HepG2 (cell line): ENCODE results near the gene TNNI3K. TPM values are rescaled to one million over a fixed set of nuclear protein-coding genes. Genes with fewer than 3 reads are reported as not detected.

ENCODE experiments used
- ATAC-seq: fragments of 200-7000 bp; cut with Tn5 transposase; 3 replicates; pipeline ENCODE4 v1.9.1; 2020; ENCODE audit warnings: mild to moderate bottlenecking, moderate library complexity
- BruUV-seq: library from RNA; stranded (reverse); fragments of 400-500 nt; replicated peaks from 2 replicates; lab custom pipeline; 2021; lab: Mats Ljungman, UMichigan
- CTCF ChIA-PET: fragments of 300-600 bp; formaldehyde crosslinking; extraction: SDS; loops from one replicate; lab custom pipeline; 2021; ENCODE audit warnings: low total read pairs, inconsistent platforms, low intra/inter-chr PET ratio; lab: Yijun Ruan, JAX
- POLR2A ChIA-PET: fragments of 350-600 bp; sonication (Branson Sonifier 250); formaldehyde crosslinking; loops from one replicate; lab custom pipeline; 2020; ENCODE audit warnings: antibody characterized with exemption, inconsistent platforms; lab: Yijun Ruan, JAX
- DNase-seq: peaks from one replicate; pipeline ENCODE4 v3.0.0-alpha.2; 2015; ENCODE audit warnings: low spot score
- FAIRE-seq: peaks from 3 replicates; lab custom pipeline; 2011; peaks lifted over from hg19 to GRCh38; lab: Jason Lieb, UNC
- H2AFZ ChIP-seq: one replicate; pipeline ENCODE4 v1.6.1; 2011; ENCODE audit warnings: low read length, inconsistent platforms
- H3K27ac ChIP-seq: fragments of 300-600 bp; 3 replicates; pipeline ENCODE4 v1.8.0; 2011; ENCODE audit warnings: mixed run types, mild to moderate bottlenecking, mixed read lengths, low read length, inconsistent platforms; ENCODE audit not compliant: insufficient read depth; ENCODE audit errors: extremely low read length
- H3K27me3 ChIP-seq, 2 experiments: fragments of 200-600 bp in 1 of 2; 2 replicates in 1 of 2; 3 replicates in 1 of 2; pipeline versions ENCODE4 v1.6.0 to v1.8.0; 2011; ENCODE audit warnings: low read length in 2 of 2, mild to moderate bottlenecking in 2 of 2, moderate library complexity in 2 of 2, inconsistent platforms in 1 of 2; ENCODE audit not compliant: insufficient read depth in 2 of 2, control insufficient read depth in 1 of 2
- H3K36me3 ChIP-seq, 2 experiments: fragments of 200-600 bp in 1 of 2; replicated peaks in 1 of 2; 2 replicates in 1 of 2; 3 replicates in 1 of 2; pipeline versions ENCODE4 v1.5.1 to v1.8.0; 2011; ENCODE audit warnings: low read length in 2 of 2, inconsistent platforms in 1 of 2; ENCODE audit not compliant: insufficient read depth in 2 of 2, control insufficient read depth in 1 of 2
- H3K4me1 ChIP-seq: 2 replicates; pipeline ENCODE4 v1.5.1; 2012; ENCODE audit warnings: low read length, inconsistent platforms; ENCODE audit not compliant: insufficient read depth
- H3K4me2 ChIP-seq: 2 replicates; pipeline ENCODE4 v1.6.0; 2011; ENCODE audit warnings: low read depth, low read length, inconsistent platforms
- H3K4me3 ChIP-seq, 3 experiments: fragments of 200-600 bp in 1 of 3; sonication (generic), shearing (Covaris generic) in 1 of 3; replicated peaks in 1 of 3; 2 replicates each; pipeline ENCODE4 v1.5.1; 2011 to 2016; ENCODE audit warnings: low read length in 3 of 3, inconsistent platforms in 2 of 3, low read depth in 2 of 3, mild to moderate bottlenecking in 2 of 3, control low read depth in 1 of 3, mixed read lengths in 1 of 3; ENCODE audit not compliant: insufficient read depth in 1 of 3
- H3K79me2 ChIP-seq: one replicate; pipeline ENCODE4 v1.6.1; 2011; ENCODE audit warnings: low read length, inconsistent platforms; ENCODE audit not compliant: insufficient read depth
- H3K9ac ChIP-seq: 2 replicates; pipeline ENCODE4 v1.6.0; 2011; ENCODE audit warnings: mild to moderate bottlenecking, low read depth, low read length, inconsistent platforms; ENCODE audit not compliant: insufficient read depth
- H3K9me3 ChIP-seq: 2 replicates; pipeline ENCODE4 v1.5.1; 2012; ENCODE audit warnings: mild to moderate bottlenecking, low read length
- H4K20me1 ChIP-seq: 2 replicates; pipeline ENCODE4 v1.6.0; 2011; ENCODE audit warnings: inconsistent platforms, mild to moderate bottlenecking, low read length, moderate library complexity; ENCODE audit not compliant: insufficient read depth
- ARID2 ChIP-seq: sonication (generic); formaldehyde crosslinking; IDR thresholded peaks from 2 replicates; pipeline ENCODE4 v1.8.1; 2022; ENCODE audit warnings: mild to moderate bottlenecking, missing genetic modification reagents, borderline replicate concordance
- CHD2 ChIP-seq: IDR thresholded peaks from 2 replicates; pipeline ENCODE4 v1.6.1; 2011; ENCODE audit warnings: low read depth, low read length, improper control_type of control experiment
- HES4 ChIP-seq: sonication (generic); formaldehyde crosslinking; IDR thresholded peaks from 2 replicates; pipeline ENCODE4 v1.9.0; 2021; ENCODE audit warnings: mild to moderate bottlenecking, missing genetic modification reagents, borderline replicate concordance
- LBX2 ChIP-seq: sonication (generic); formaldehyde crosslinking; IDR thresholded peaks from 2 replicates; pipeline ENCODE4 v1.5.0; 2020; ENCODE audit warnings: missing genetic modification reagents, mild to moderate bottlenecking, borderline replicate concordance
- MAX ChIP-seq: IDR thresholded peaks from 2 replicates; pipeline ENCODE4 v1.6.1; 2012; ENCODE audit warnings: inconsistent platforms
- MIER2 ChIP-seq: IDR thresholded peaks from 2 replicates; pipeline ENCODE4 v1.6.1; 2016; ENCODE audit warnings: missing biosample characterization, missing genetic modification reagents
- MTERF4 ChIP-seq: sonication (generic); formaldehyde crosslinking; IDR thresholded peaks from 2 replicates; pipeline ENCODE4 v1.8.0; 2023; ENCODE audit warnings: mild to moderate bottlenecking, missing genetic modification reagents
- NR3C1 ChIP-seq: sonication (generic); formaldehyde crosslinking; IDR thresholded peaks from 2 replicates; pipeline ENCODE4 v1.4.0; 2020; ENCODE audit warnings: missing genetic modification reagents
- SP2 ChIP-seq: sonication (generic); formaldehyde crosslinking; IDR thresholded peaks from 2 replicates; pipeline ENCODE4 v1.5.1; 2020; ENCODE audit warnings: mild to moderate bottlenecking, missing genetic modification reagents
- SYNCRIP ChIP-seq: fragments of 200-400 bp; formaldehyde crosslinking; IDR thresholded peaks from 2 replicates; pipeline ENCODE4 v1.6.1; 2018; ENCODE audit warnings: mild to moderate bottlenecking, low read depth, low read length; ENCODE audit not compliant: insufficient read depth
- ZBTB14 ChIP-seq: sonication (generic); formaldehyde crosslinking; IDR thresholded peaks from 2 replicates; pipeline ENCODE4 v1.4.0; 2020; ENCODE audit warnings: missing genetic modification reagents
- ZBTB33 ChIP-seq: sonication (generic); formaldehyde crosslinking; IDR thresholded peaks from 2 replicates; pipeline ENCODE4 v1.4.0; 2020; ENCODE audit warnings: missing genetic modification reagents
- ZNF232 ChIP-seq: sonication (generic); formaldehyde crosslinking; IDR thresholded peaks from 2 replicates; pipeline ENCODE4 v1.4.0; 2020; ENCODE audit warnings: missing genetic modification reagents, borderline replicate concordance
- ZNF619 ChIP-seq: sonication (generic); formaldehyde crosslinking; IDR thresholded peaks from 2 replicates; pipeline ENCODE4 v1.4.0; 2020; ENCODE audit warnings: mild to moderate bottlenecking, missing genetic modification reagents
- ZNF672 ChIP-seq: sonication (generic); formaldehyde crosslinking; IDR thresholded peaks from 2 replicates; pipeline ENCODE4 v1.8.1; 2022; ENCODE audit warnings: missing genetic modification reagents
- WGBS: methylation state at CpG from one replicate; pipeline ENCODE4 v1.1.6; 2017; ENCODE audit warnings: low lambda C conversion rate; 5-methylcytosine and 5-hydroxymethylcytosine counted together
- in situ Hi-C: cut with HindIII; loops from 2 replicates; pipeline ENCODE4 v1.10.0; 2017; ENCODE audit warnings: low pct_unique_long_range_greater_than_20kb; ENCODE audit not compliant: extremely low pct_ligation_motif_present
- intact Hi-C: fragments of 100-400 bp; cut with micrococcal nuclease; formaldehyde crosslinking; loops from one replicate; pipeline ENCODE4 v1.10.0; 2022; ENCODE audit not compliant: unreplicated experiment
- polyA plus RNA-seq, 8 experiments: library from polyadenylated mRNA; depleted of rRNA in 3 of 8; stranded (reverse) in 7 of 8; unstranded in 1 of 8; fragments of >200 nt; fragmentation: Illumina TruSeq in 4 of 8; extraction: Trizol in 4 of 8; gene quantifications; 2 replicates each; pipeline versions ENCODE4 v1.2.1 to v1.2.3, GENCODE V29; 2011 to 2016; ENCODE audit warnings: low read depth in 4 of 8, missing spikeins in 1 of 8, mixed read lengths in 1 of 8; ENCODE audit not compliant: insufficient read depth in 1 of 8
- total RNA-seq, 5 experiments: library from RNA; depleted of rRNA; stranded (reverse); fragments of >200 nt; fragmentation: Illumina TruSeq; extraction: Trizol; gene quantifications; 2 replicates each; pipeline ENCODE4 v1.2.3, GENCODE V29; 2016; ENCODE audit warnings: low read depth in 1 of 5
- TF ChIP-seq, protein P1 (sequence below): IDR thresholded peaks from 2 replicates; pipeline ENCODE4 v1.6.1; 2012; ENCODE audit warnings: low read length, improper control_type of control experiment

TNNI3K gene
- total and polyA plus RNA-seq, 2 of the 13 experiments (the other 11 are each of a cell fraction or from before 2014, with no cell fraction given) = 1.1 TPM; not detected in 1

- H3K4me1 ChIP-seq = no peaks in the 10 kb centered on the region
- no peak overlapping the region for H3K4me3 ChIP-seq
- intact Hi-C loops (loop anchor here (10.0 kb wide), 1 partner anchor 179 kb away; no protein-coding TSS in a partner anchor), in situ Hi-C loops (no loop called here)
- BruUV-seq = no TSS peak
- no peaks in the 10 kb centered on the region for H3K36me3 ChIP-seq
- ChIA-PET CTCF (no interaction called here), POLR2A (no interaction called here)
- FAIRE-seq (no peak), ATAC-seq (no peak), DNase-seq (no peak)
- H2AFZ ChIP-seq = no peak overlapping the region
- no peaks in the 10 kb centered on the region for H3K9me3 ChIP-seq
- no peak overlapping the region for H3K27ac ChIP-seq
- H3K27me3 ChIP-seq = no peaks in the 10 kb centered on the region
- H3K4me2 ChIP-seq = no peak overlapping the region
- under 1% methylated on average over 8 of the region's 8 CpGs for WGBS
- H3K79me2 ChIP-seq = no peaks in the 10 kb centered on the region
- no peak overlapping the region for H3K9ac ChIP-seq
- no peaks in the 10 kb centered on the region for H4K20me1 ChIP-seq
- TF ChIP-seq MIER2 (CRISPR knock-in tag) (no peak), CHD2 (no peak), SP2 (no peak), ARID2 (no peak), HES4 (CRISPR knock-in tag) (no peak), ZNF672 (no peak), SYNCRIP (no peak), LBX2 (CRISPR knock-in tag) (no peak), MAX (no peak), ZNF232 (CRISPR knock-in tag) (no peak), MTERF4 (CRISPR knock-in tag) (no peak), ZBTB14 (CRISPR knock-in tag) (no peak), ZBTB33 (CRISPR knock-in tag) (no peak), NR3C1 (CRISPR knock-in tag) (no peak), ZNF619 (CRISPR knock-in tag) (no peak)
- TF ChIP-seq, protein P1, sequence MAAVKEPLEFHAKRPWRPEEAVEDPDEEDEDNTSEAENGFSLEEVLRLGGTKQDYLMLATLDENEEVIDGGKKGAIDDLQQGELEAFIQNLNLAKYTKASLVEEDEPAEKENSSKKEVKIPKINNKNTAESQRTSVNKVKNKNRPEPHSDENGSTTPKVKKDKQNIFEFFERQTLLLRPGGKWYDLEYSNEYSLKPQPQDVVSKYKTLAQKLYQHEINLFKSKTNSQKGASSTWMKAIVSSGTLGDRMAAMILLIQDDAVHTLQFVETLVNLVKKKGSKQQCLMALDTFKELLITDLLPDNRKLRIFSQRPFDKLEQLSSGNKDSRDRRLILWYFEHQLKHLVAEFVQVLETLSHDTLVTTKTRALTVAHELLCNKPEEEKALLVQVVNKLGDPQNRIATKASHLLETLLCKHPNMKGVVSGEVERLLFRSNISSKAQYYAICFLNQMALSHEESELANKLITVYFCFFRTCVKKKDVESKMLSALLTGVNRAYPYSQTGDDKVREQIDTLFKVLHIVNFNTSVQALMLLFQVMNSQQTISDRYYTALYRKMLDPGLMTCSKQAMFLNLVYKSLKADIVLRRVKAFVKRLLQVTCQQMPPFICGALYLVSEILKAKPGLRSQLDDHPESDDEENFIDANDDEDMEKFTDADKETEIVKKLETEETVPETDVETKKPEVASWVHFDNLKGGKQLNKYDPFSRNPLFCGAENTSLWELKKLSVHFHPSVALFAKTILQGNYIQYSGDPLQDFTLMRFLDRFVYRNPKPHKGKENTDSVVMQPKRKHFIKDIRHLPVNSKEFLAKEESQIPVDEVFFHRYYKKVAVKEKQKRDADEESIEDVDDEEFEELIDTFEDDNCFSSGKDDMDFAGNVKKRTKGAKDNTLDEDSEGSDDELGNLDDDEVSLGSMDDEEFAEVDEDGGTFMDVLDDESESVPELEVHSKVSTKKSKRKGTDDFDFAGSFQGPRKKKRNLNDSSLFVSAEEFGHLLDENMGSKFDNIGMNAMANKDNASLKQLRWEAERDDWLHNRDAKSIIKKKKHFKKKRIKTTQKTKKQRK = no peak
Observed at GRCh38 chr1:74505928-74506710, 270.9 kb downstream of the TNNI3K start.
